ENCODE results near the gene BCL2. TPM values are rescaled to one million over a fixed set of nuclear protein-coding genes. Genes with fewer than 3 reads are reported as not detected.
A peak's percentile ranks its signal among the peaks of the same experiment; 100 is the strongest.
"Not testable (repeated sequence)": the region's sequence is repeated elsewhere in the genome, so short reads cannot be mapped to it uniquely, and the experiment has no call there.

The BCL2 gene
- total RNA-seq, 8 experiments from 2014 or later = 0.97 to 29.2 (median 5.8) TPM

- ATAC-seq (replicated peaks in 6 of 8); H3K27ac ChIP-seq; in situ Hi-C loops (cut with MboI; ENCODE audit: low pct_unique_long_range_greater_than_20kb in 2 of 9, low sequenced_read_pairs in 9 of 9, unreplicated experiment in 9 of 9); H3K4me3 ChIP-seq: not testable (repeated sequence)
- H3K4me1 ChIP-seq (replicated peaks in 1 of 2) = peaks cover 18 to 27% of the 10 kb centered on the region in 2 donors
- WGBS, 10 experiments = 45 to 100% (median 93%) methylated on average over 1 to 2 of the region's 2 CpGs; no CpG with 5 or more reads in 3 of the 10 experiments
These were observed 128.7 kb downstream of the BCL2 start for GRCh38 chr18:63190838-63191237.

DNA sequence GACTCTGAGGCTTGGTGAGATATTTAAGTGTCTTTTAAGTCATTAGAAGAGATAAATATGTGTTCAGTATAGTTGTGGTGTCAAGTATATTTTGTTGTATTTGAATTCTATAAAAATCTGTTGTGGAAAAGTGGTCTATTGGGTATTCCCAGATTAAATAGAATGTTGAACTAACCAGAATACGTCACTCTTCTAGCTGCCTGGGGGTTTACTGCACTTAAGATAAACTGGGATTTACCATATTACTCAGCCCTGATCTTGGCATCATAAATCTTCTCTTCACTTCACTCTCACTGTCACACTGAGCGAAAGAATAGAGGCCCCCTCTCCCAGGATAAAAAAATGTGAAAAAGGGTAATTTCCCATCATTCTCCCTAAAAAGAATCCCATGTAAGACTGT lies 129.8 kb downstream of the BCL2 start:
- Histone ChIP-seq H3K4me1 (replicated peaks in 1 of 2) (peaks cover 25 to 31% of the 10 kb centered on the region in 2 donors), H3K4me3 (no peak overlapping the region), H3K27ac (no peak overlapping the region)
- 42 to 100% (median 83%) methylated on average over 1 to 2 of the region's 2 CpGs; no CpG with 5 or more reads in 4 of the 10 experiments for WGBS, 10 experiments
- in situ Hi-C loops (cut with MboI; ENCODE audit: low pct_unique_long_range_greater_than_20kb in 2 of 9, low sequenced_read_pairs in 9 of 9, unreplicated experiment in 9 of 9) = no loop called here
- ATAC-seq (replicated peaks in 6 of 8) = peak in 5 of 8 experiments; percentile 22 to 58 (median 28)

DNA sequence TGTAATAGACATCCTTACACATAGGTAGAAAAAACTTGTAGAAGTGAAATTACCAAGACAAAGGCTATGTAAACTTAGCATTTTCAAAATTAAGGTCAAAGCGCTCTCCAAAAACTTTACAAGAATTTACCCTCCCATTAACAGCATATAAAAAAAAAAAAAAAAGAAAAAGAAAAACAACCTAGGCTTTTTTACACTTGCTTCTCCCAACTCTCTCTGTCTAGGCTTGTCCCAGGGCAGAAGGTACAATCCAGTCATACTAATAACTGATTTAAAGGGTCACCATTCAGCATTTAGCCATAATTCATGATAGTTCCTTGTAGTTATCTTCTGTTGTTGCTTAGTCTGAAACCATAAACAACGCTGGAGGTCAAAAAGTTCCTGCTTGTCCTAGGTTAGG lies 130.5 kb downstream of the BCL2 start:
- WGBS, 10 experiments = 83 to 100% (median 92%) methylated on average over 1 to 2 of the region's 2 CpGs; no CpG with 5 or more reads in 2 of the 10 experiments
- in situ Hi-C loops (cut with MboI; ENCODE audit: low pct_unique_long_range_greater_than_20kb in 2 of 9, low sequenced_read_pairs in 9 of 9, unreplicated experiment in 9 of 9) = no loop called here
- H3K4me3 ChIP-seq = no peak overlapping the region
- H3K27ac ChIP-seq = no peak overlapping the region
- ATAC-seq (replicated peaks in 6 of 8) = no peak
- peaks cover 25 to 31% of the 10 kb centered on the region in 2 donors for H3K4me1 ChIP-seq (replicated peaks in 1 of 2)

GRCh38 chr18:63187791-63188460 lies 131.6 kb downstream of the BCL2 start:
- ATAC-seq (replicated peaks in 6 of 8) = no peak

DNA sequence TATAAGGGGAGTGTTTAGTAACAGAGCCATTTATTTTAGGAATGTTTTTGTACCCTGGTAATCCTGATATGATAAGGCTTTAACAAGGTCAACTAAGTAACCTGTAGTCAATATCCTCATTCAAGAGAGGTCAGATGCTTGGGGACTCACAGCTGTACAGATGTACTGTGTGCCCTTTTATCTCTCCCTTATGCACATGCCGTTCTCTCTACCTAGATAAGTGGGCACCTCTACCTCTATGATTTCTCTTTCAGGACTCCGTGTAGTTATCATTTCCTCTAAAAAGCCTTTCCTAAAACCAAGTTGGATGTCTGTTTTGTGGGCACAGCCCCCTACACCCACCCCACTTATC lies 132.4 kb downstream of the BCL2 start:
- ATAC-seq (replicated peaks in 6 of 8) = no peak
- H3K4me3 ChIP-seq = no peak overlapping the region
- in situ Hi-C loops (cut with MboI; ENCODE audit: low pct_unique_long_range_greater_than_20kb in 2 of 9, low sequenced_read_pairs in 9 of 9, unreplicated experiment in 9 of 9) = no loop called here
- H3K27ac ChIP-seq = no peak overlapping the region
- H3K4me1 ChIP-seq (replicated peaks in 1 of 2) = peaks cover 20 to 29% of the 10 kb centered on the region in 2 donors
- WGBS, 10 experiments = 70 to 100% (median 83%) methylated on average over 1 to 2 of the region's 2 CpGs; no CpG with 5 or more reads in 6 of the 10 experiments

More at GRCh38 chr18:63187791-63188460, 131.6 kb downstream of the BCL2 start:
- Histone ChIP-seq H3K27ac (no peak overlapping the region), H3K4me3 (no peak overlapping the region), H3K4me1 (replicated peaks in 1 of 2) (peaks cover 25 to 28% of the 10 kb centered on the region in 2 donors)
- 33 to 98% (median 92%) methylated on average over 2 to 6 of the region's 6 CpGs; no CpG with 5 or more reads in 1 of the 10 experiments for WGBS, 10 experiments
- in situ Hi-C loops (cut with MboI; ENCODE audit: low pct_unique_long_range_greater_than_20kb in 2 of 9, low sequenced_read_pairs in 9 of 9, unreplicated experiment in 9 of 9) = no loop called here

DNA sequence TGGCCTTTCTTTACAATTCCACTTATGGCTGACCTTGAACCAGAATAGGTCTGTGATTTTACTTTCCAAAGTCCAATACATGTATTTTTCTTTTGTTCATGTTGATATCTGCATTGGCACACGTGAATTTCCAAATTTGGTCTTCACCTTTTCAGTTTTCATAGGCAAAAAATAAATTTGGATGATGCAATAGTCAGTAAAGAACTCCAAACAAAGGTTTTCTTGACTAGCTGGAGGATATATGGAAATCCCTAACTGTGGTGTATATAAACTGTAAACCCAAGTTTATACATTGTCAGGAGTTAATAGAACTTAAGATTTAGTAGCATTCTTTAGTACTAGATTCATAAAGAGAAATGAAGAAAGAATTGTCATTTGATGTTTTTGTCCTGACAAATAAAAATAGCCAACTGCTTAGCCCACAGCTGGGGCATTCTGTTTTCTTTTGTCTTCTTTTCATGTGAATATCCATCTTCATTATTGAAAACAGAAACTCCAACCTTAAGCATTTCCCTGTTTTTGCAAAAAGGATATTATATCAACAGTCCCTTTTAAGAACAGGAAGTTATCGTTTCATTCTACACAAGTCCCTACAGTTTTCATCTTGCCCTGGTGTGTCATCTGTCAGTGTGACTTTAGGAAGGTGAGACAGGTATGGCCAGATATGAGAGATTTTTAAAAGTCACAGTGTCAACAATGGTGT lies 132.9 kb downstream of the BCL2 start:
- Histone ChIP-seq H3K4me3 (no peak overlapping the region), H3K27ac (peak overlapping the region in 1 of 2 donors; percentile 58), H3K4me1 (replicated peaks in 1 of 2) (peaks cover 20 to 30% of the 10 kb centered on the region in 2 donors)
- no peak for ATAC-seq (replicated peaks in 6 of 8)
- in situ Hi-C loops (cut with MboI; ENCODE audit: low pct_unique_long_range_greater_than_20kb in 2 of 9, low sequenced_read_pairs in 9 of 9, unreplicated experiment in 9 of 9) = no loop called here
- WGBS, 10 experiments = 0 to 94% (median 56%) methylated on average over 1 to 2 of the region's 2 CpGs; no CpG with 5 or more reads in 1 of the 10 experiments

DNA sequence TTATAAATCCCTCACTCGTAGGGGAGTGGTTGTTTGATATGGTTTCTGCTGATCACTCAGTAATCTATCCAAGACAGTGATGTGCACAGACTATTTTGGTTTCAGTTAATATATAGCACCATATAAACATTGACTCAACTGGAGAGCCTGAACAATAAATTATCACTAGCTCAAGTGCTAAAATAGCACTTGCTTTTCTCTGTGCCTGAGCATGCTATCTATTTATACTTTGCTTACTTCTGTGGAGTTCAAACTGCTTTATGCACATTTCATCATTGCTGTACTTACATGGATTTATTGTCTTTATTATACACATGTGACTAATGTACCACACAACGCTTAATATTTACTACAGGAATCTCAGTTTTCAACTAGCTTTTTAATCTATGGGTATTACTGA lies 133.6 kb downstream of the BCL2 start:
- H3K4me1 ChIP-seq (replicated peaks in 1 of 2) = peaks cover 21 to 30% of the 10 kb centered on the region in 2 donors
- WGBS, 10 experiments = 0 to 92% (median 66%) methylated on average over 1 to 2 of the region's 2 CpGs
- ATAC-seq (replicated peaks in 6 of 8) = peak; percentile 44 to 94 (median 84)

DNA sequence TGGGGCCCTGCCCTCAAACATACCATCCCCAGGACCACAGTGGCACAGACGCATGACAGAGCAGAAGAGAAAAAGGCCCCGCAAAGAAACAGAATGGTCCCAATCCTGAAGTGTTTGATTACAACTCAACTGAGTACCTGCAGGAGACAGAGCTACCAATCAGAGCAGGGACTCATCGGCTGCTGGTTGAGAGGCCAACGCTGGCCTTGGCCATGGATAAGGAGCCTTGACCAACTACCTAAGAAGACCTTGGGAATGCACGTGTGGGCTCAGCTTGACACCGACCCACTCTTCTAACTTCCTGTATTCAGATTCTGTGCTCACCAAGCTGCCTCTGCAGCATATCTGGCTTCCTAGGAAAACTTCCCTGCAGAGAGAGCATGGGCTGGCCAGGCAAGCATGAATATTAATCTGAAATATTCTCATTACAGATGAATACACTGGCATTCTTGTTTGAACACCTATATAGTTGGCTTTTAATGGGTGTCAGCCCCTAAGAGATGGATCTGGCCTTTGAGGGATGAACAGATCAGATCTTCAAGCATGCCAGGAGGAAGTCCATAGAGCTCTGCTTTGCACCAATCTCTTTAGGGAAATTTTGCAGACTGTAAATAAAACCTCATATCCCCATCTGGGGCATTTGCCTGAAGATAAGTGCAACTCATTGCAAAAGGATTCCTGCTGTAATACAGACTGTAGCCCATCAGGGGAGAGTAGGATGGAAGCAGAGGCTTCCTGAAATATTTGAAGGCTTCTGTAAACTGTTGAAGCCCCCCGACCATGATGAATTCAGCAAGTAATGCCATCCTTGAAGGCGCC lies 135.4 kb downstream of the BCL2 start:
- ATAC-seq (replicated peaks in 6 of 8) = no peak
- H3K27ac ChIP-seq = no peak overlapping the region

More for the DNA sequence above, 133.6 kb downstream of the BCL2 start:
- H3K27ac ChIP-seq = peak overlapping the region in 1 of 2 donors; percentile 58
- in situ Hi-C loops (cut with MboI; ENCODE audit: low pct_unique_long_range_greater_than_20kb in 2 of 9, low sequenced_read_pairs in 9 of 9, unreplicated experiment in 9 of 9) = no loop called here
- H3K4me3 ChIP-seq = no peak overlapping the region

GRCh38 chr18:63183378-63183777 lies 136.2 kb downstream of the BCL2 start:
- Histone ChIP-seq H3K4me3 (no peak overlapping the region), H3K4me1 (replicated peaks in 1 of 2) (peaks cover 43 to 47% of the 10 kb centered on the region in 2 donors), H3K27ac (no peak overlapping the region)
- 32 to 100% (median 79%) methylated on average over 1 to 7 of the region's 9 CpGs; no CpG with 5 or more reads in 5 of the 10 experiments for WGBS, 10 experiments
- in situ Hi-C loops (cut with MboI; ENCODE audit: low pct_unique_long_range_greater_than_20kb in 2 of 9, low sequenced_read_pairs in 9 of 9, unreplicated experiment in 9 of 9) = no loop called here
- no peak for ATAC-seq (replicated peaks in 6 of 8)

More for the DNA sequence above, 135.4 kb downstream of the BCL2 start:
- 53 to 100% (median 78%) methylated on average over 1 to 4 of the region's 8 CpGs; no CpG with 5 or more reads in 6 of the 10 experiments for WGBS, 10 experiments
- in situ Hi-C loops (cut with MboI; ENCODE audit: low pct_unique_long_range_greater_than_20kb in 2 of 9, low sequenced_read_pairs in 9 of 9, unreplicated experiment in 9 of 9) = no loop called here
- Histone ChIP-seq H3K4me3 (no peak overlapping the region), H3K4me1 (replicated peaks in 1 of 2) (peaks cover 36 to 39% of the 10 kb centered on the region in 2 donors)

- no peak overlapping the region for H3K4me3 ChIP-seq
- H3K4me1 ChIP-seq (replicated peaks in 1 of 2) = peaks cover 48 to 52% of the 10 kb centered on the region in 2 donors
- WGBS, 10 experiments = 0 to 93% (median 68%) methylated on average over 1 to 4 of the region's 5 CpGs; no CpG with 5 or more reads in 2 of the 10 experiments
- in situ Hi-C loops (cut with MboI; ENCODE audit: low pct_unique_long_range_greater_than_20kb in 2 of 9, low sequenced_read_pairs in 9 of 9, unreplicated experiment in 9 of 9) = no loop called here
- ATAC-seq (replicated peaks in 6 of 8) = peak in 2 of 8 experiments; percentile 9 to 54
- H3K27ac ChIP-seq = no peak overlapping the region
These were observed 136.7 kb downstream of the BCL2 start for GRCh38 chr18:63182861-63183260.

DNA sequence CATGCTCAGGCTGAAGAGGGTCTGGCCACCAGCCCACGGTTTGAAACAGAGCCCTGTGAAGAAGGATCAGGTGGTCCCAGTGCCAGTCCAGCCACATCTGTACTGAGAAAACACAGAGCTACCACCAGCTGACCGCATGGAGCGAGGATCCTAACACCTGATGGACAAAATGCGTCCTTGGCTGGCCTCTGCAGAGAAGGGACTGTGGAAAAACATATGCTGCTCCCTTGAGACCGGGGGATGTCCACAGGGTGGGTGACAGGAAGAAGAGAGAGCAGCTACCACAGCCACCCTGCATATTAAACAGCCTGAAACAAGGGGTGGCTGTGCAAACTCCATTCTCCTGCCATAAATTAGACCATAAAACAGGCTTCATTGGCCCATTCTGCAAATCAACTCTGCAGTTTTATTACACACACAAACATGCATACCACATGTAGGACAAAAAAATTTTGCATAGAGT lies 137.2 kb downstream of the BCL2 start:
- Histone ChIP-seq H3K4me1 (replicated peaks in 1 of 2) (peaks cover 52 to 57% of the 10 kb centered on the region in 2 donors), H3K4me3 (no peak overlapping the region), H3K27ac (no peak overlapping the region)
- WGBS, 10 experiments = 0 to 86% (median 17%) methylated on average over 1 to 3 of the region's 5 CpGs; no CpG with 5 or more reads in 5 of the 10 experiments
- in situ Hi-C loops (cut with MboI; ENCODE audit: low pct_unique_long_range_greater_than_20kb in 2 of 9, low sequenced_read_pairs in 9 of 9, unreplicated experiment in 9 of 9) = no loop called here
- ATAC-seq (replicated peaks in 6 of 8) = peak in 1 of 8 experiments; percentile 51

- in situ Hi-C loops (cut with MboI; ENCODE audit: low pct_unique_long_range_greater_than_20kb in 2 of 9, low sequenced_read_pairs in 9 of 9, unreplicated experiment in 9 of 9) = no loop called here
- no peak overlapping the region for H3K27ac ChIP-seq
- no peak overlapping the region for H3K4me3 ChIP-seq
- 17 to 93% (median 55%) methylated on average over 2 to 3 of the region's 5 CpGs; no CpG with 5 or more reads in 4 of the 10 experiments for WGBS, 10 experiments
- H3K4me1 ChIP-seq (replicated peaks in 1 of 2) = peaks cover 50 to 55% of the 10 kb centered on the region in 2 donors
- no peak for ATAC-seq (replicated peaks in 6 of 8)
These were observed 137.8 kb downstream of the BCL2 start for GRCh38 chr18:63181706-63182309.
